HG03378 (cell line): Measurements from ENCODE around the gene NCLN.
"Not testable (repeated sequence)": the region's sequence is repeated elsewhere in the genome, so short reads cannot be mapped to it uniquely, and the experiment has no call there.

Experiments used
- ATAC-seq: cut with Tn5 transposase; IDR thresholded peaks from one replicate; pipeline ENCODE4 v1.9.1; 2021; ENCODE audit warnings: mild to moderate bottlenecking, moderate library complexity; ENCODE audit not compliant: unreplicated experiment

NCLN gene

DNA sequence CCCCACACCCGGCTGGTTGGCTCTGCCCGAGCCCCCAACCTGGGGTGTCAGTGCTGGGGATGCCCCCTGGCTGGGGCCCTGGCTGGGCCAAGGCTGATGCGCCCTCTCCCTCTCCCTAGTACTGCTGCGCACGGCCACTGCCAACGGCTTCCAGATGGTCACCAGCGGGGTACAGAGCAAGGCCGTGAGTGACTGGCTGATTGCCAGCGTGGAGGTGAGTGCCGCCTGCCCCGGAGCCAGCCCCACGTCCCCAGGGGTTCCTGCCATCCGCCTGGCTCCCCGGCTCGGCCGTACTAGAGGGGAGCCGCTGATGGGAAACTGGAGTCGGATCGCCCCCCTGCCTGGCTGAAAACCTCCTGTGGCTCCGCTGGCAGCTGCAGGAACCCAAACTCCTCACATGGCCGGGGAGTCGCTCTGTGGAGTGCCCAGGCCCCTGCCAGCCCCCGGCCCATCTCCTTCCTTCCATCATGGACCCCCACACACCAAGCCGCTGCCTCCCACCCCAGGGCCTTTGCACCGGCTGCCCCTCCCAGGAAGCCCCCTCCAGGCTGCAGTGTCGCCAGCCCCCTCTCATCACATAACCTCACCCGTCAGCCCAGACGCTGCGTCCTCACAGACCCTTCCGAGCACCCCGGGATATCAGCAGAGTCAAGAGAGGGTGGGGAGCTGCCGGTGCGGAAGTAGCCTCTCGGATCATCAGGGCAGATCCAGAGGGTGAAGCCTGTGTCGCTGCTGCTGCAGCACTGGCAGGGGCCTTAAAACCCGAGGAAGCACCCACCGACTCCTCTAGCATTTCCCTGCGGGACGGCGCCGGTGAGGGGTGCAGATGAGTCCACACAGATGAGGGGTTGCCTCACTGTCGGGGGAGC lies 10.6 kb downstream of the NCLN start:
- no peak for ATAC-seq

DNA sequence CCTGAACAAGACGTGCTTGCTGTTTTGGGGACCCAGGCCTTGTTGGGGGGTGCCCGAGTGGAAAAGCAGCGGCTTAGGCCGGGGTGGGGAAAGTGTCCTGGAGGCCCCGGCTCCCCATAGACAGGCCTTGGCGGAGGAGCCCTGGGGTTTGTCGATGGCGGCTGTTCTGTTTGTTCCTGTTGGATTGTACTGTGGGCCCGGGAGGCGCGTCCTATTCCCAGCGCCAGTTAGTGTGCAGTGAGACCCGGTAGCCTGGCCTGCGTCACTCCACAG lies 11.1 kb downstream of the NCLN start:
- ATAC-seq, result no peak

DNA sequence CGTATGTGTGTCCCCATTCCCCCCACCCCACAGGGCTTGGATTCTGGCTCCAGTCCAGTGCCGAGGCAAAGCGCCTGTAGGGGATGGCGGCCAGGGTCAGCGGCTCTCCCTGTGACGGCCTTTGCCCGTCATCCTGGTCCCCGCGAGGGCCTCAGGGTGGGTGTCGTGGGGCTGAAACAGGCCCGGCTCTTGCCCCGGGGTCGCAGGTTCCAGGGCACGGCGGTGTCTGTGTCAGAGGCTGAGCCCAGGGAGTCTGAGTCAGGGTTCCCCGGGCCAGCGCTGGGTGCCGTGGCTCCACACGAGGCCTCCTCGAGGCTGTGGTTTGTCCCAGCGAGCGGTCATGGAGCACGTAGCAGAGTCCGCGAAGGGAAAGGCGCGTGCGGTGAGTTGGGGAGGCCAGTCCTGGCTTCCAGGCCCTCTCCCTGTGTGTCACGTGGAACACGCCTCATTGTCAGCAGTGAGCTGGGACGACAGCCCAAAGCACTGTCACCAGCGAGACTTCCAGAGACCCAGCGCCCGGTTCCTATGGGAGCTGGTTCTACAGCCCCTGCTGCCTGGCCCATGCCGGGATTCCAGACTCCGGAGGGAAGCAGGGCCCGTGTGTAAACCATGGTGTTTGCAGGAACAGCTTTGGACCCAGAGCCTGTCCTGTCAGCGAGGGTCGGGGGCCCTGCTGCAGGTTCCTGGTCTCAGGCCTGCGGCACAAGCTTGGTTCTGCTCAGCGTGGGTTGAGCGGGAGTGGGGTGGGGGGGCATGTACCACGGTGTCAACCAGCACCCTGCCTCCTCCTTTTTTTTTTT lies 13.4 kb downstream of the NCLN start:
- ATAC-seq, result no peak

DNA sequence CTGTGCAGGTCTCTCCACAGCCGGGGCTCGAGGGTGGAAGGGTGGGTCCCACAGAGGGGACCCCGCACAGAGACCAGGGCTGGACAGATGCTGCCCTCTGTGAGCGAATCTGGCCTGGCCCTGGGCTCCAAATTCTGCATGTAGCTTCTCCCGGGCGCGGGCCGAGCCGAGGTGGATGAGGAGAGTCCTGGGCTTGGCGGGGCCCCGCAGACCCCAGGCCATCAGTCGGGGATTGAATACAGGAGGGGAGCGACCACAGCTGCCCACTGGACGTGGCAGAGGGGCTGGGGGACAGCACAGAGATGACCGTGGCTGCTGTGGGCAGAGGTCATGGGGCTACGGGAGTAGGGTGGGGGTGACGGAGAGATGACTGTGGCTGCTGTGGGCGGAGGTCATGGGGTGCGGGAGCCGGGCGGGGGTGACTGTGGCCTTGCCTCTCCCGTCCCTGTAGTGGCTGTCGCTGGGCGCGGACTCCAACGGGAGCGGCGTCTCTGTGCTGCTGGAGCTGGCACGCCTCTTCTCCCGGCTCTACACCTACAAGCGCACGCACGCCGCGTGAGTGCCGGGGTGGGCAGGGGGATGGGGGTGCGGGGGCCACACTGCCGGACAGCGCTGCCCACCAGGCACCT lies 15.5 kb downstream of the NCLN start:
- ATAC-seq, result no peak

DNA sequence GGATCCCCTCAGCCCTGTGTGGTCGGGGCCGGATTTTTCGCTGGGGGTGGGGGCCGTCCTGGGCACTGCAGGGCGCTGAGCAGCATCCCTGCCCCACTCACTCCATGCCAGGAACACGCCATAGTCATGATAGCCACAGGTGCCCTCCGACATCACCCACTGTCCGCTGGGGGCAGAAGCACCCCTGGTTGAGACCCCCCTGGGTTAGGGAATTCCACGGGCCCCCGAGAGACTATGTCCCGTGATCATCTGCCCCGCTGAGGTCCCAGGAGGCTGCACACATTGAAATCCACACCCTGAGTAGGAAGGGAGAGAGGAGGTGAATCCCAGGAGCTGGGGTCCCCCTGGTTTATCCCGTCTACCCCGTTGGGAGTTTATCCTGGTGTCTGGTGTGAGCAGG lies 16.2 kb downstream of the NCLN start:
- ATAC-seq, result no peak

DNA sequence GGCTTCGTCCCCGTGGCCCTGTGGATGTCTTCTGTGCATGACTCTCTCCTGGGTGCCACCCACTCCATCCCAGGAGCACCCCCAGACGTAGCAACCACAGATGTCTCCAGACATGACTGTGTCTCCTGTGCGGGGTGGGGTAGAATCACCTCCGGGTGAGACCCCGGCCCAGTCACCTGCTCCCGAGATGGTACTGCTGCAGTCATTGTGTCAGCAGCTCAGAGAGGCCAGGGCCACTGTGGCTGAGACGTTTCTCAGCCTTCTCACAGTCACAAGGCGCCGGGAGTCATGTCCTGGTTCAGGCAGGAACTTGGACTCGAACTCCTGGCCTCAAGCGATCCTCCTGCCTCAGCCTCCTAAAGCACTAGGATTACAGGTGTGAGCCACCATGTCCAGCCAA lies 16.6 kb downstream of the NCLN start:
- no peak for ATAC-seq

DNA sequence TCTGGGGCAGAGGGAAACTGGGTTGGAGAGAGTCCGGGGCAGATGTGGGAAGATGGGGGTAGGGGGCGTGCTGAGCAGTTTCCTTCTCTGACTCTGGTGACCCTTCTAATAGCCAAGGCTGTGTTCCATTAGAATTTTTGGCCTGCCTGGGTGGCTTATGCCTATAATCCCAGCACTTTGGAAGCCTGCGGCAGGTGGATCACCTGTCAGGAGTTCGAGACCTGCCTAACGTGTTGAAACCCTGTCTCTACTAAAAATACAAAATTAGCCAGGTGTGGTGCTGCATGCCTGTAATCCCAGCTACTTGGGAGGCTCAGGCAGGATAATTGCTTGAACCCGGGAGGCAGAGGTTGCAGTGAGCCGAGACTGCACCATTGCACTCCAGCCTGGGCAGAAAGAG lies 17.2 kb downstream of the NCLN start:
- not testable (repeated sequence) for ATAC-seq

DNA sequence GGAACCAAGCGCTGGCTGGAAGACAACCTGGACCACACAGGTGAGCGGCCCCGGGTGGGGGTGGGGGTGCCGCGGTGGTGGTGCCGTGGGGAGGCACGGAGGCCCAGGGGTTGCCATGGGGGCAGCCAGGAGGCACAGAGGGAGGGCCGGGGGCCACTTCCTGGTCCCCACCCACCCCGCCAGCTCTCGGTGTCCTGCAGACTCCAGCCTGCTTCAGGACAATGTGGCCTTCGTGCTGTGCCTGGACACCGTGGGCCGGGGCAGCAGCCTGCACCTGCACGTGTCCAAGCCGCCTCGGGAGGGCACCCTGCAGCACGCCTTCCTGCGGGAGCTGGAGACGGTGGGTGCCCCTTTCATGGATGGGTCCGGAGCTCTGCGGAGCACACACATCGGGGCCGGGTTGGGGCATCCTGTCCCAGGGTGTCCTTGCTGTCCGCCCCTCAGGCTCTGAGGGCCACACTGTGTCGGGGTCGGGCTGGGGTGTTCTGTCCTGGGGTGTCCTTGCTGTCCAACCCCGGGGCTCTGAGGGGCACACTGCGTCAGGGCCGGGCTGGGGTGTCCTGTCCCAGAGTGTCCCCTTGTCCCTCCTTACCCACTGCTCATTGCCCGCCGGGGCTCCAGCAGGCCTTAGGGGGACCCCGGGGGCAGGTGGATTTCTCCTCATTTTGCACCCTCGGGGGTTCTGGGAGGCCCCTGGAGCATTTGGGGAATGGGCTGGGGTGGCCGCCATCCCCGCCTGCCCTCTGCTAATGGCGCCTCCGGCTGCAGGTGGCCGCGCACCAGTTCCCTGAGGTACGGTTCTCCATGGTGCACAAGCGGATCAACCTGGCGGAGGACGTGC lies 18.3 kb downstream of the NCLN start:
- no peak for ATAC-seq

DNA sequence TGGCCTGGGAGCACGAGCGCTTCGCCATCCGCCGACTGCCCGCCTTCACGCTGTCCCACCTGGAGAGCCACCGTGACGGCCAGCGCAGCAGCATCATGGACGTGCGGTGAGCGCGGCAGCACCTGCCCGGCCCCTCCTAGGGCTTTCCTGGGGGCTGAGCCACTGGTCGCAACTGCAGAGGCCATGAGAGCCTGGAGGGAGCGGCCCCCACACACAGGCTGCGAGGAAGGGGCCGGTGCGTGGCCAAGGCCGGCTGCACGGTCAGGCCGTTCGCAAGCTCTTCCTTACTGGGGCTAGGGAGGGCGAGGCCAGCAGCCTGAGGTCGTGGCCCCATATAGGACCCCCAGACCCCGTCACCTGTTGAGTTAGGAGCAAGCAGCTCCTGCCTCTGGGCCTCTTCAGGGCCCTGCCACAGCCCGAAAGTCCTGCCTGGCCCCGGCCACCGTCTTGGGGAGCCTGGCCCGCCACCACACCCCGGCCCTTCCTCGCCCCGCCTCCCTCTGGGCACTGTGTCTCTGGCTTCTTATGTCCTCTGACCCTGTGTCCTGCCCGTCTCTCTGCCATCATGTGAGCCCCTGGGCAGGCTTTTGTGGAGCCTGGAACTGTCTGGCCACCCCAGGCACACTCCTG lies 19.0 kb downstream of the NCLN start:
- ATAC-seq, result no peak

DNA sequence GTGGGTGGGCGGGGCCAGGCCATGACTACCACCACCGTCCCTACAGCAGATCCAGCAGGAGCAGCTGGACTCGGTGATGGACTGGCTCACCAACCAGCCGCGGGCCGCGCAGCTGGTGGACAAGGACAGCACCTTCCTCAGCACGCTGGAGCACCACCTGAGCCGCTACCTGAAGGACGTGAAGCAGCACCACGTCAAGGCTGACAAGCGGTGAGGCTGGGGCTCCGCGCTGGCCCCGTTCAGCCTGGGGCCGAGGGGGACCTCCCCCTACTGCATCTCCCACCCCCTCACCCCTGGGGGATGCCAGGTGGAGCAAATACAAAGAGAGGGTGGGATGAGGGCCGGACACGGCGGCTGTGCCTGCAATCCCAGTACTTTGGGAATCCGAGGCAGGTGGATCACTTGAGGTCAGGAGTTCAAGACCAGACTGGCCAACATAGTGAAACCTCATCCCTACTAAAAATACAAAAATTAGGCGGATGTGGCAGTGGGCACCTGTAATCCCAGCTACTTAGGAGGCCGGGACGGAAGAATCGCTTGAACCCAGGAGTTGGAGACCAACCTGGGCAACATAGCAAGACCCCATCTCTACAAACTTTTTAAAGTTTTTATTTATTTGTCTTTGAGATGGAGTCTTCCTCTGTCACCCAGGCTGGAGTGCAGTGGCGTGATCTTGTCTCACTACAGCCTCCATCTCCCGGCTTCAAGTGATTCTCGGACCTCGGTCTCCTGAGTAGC lies 20.7 kb downstream of the NCLN start:
- no peak for ATAC-seq

DNA sequence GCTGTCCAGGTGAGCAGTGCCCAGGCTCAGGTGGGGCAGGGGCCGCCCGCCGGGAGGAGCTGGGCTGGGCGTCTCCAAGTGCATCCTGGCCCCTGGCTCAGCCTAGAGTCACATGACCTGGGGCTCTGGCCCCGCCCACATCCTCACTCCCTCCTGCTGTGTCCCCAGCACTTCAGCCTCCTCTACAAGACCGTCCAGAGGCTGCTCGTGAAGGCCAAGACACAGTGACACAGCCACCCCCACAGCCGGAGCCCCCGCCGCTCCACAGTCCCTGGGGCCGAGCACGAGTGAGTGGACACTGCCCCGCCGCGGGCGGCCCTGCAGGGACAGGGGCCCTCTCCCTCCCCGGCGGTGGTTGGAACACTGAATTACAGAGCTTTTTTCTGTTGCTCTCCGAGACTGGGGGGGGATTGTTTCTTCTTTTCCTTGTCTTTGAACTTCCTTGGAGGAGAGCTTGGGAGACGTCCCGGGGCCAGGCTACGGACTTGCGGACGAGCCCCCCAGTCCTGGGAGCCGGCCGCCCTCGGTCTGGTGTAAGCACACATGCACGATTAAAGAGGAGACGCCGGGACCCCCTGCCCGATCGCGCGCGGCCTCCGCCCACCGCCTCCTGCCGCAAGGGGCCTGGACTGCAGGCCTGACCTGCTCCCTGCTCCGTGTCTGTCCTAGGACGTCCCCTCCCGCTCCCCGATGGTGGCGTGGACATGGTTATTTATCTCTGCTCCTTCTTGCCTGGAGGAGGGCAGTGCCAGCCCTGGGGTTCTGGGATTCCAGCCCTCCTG lies 21.9 kb downstream of the NCLN start:
- ATAC-seq, result no peak

DNA sequence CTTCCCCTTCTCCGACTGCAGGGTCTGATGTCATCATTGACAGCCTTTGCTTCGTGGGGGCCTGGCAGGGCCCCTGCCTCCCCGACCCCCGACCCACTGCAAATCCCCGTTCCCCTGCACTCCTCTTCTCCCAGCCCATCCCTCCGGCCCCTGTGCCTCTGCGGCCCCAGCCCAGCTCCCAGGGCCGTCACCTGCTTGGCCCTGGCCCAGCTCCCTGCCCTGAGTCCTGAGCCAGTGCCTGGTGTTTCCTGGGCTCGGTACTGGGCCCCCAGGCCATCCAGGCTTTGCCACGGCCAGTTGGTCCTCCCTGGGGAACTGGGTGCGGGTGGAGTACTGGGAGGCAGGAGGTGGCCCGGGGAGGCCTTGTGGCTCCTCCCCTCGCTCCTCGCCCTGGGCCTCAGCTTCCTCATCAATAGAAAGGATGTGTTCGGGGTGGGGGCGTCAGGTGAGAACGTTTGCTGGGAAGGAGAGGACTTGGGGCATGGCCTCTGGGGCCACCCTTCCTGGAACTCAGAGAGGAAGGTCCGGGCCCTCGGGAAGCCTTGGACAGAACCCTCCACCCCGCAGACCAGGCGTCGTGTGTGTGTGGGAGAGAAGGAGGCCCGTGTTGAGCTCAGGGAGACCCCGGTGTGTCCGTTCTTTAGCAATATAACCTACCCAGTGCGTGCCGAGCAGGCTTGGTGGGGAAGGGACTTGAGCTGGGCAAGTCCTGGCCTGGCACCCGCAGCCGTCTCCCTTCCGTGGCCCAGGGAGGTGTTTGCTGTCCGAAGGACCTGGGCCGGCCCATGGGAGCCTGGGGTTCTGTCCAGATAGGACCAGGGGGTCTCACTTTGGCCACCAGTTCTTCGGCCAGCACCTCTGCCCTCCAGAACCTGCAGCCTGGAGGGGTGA lies 22.8 kb downstream of the NCLN start:
- ATAC-seq, result no peak

DNA sequence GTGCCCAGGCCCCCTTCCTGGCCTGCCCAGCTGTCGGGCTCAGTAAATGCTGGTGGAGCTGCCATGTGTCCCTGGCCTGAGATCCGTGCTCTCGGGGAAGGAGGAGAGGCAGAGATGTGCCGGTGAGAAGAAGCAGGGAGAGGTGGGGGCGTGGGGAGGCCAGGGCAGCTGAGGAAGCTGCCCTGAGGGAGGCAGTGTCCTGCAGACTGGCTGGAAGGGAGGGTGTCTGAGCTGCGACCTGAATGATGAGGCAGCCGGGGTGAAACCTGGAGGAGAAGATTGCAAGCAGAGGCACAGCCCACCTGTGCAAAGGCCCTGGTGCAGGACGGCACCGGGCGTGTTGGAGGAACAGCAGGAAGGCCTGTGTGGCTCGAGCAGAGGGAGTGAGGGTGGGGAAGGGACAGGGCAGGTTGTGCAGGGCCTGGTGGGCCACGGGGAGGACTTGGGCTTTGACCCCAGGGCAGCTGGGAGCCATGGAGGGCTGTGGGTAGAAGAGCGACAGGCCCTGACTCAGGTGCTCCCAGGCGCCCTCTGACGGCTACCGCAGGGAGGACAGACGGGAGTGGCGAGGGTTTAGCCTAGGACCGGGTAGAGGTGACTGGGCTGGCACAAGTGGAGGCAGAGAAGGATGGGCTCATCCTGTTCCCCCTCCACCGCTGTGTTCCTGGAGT lies 24.8 kb downstream of the NCLN start:
- ATAC-seq, result no peak

DNA sequence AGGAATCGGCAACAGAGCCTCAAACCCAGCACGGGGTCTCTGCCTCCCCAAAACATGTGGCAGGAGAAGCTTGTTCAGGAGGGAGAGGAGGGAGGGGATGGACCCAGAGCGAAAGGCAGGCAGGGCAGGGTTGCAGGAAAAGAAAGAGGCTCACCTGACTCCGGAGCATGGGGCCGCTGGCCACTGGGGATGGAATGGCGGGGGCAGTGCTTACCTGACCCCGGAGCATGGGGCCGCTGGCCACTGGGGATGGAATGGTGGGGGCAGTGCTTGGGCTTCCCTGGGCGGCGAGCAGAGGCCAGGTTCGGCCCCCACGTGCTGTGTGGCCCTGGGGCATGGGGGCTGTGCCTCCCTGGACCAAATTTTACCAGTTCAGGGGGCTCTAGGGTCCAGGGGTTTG lies 25.5 kb downstream of the NCLN start:
- no peak for ATAC-seq

DNA sequence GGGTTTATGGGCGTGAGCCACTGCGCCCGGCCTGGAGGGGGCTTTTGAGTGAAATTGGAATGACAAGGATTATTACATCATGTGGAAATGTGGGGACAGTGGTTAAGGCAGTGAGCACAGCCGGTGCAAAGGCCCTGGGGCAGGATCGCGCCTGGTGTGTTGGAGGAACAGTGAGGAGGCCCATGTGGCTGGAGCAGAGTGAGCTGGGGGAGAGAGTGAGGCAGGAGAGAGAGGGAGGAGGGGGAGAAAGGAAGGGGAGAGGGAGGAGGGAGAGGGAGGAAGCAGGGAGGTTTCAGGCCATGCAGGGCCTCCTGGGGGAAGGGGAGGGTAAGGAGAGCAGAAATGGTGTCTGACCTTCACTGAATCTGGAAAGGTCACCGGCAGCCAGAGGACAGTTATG lies 27.4 kb downstream of the NCLN start:
- ATAC-seq, result no peak

DNA sequence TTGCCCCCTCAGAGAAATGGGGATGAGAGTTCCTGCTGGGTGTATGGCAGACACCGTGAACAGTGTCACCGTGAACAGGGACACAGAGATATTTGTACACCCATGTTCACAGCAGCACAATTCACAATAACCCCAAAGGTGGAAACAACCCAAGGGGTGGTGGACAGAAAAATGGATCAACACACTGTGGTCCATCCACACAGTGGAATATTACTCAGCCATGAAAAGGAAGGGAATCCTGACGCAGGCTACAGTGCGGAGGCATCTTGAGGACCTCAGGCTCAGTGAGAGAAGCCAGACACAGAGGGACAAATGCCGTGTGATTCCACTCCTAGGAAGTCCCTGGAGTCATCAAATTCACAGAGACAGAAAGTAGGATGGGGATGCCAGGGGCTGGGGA lies 31.1 kb downstream of the NCLN start:
- ATAC-seq, result no peak

DNA sequence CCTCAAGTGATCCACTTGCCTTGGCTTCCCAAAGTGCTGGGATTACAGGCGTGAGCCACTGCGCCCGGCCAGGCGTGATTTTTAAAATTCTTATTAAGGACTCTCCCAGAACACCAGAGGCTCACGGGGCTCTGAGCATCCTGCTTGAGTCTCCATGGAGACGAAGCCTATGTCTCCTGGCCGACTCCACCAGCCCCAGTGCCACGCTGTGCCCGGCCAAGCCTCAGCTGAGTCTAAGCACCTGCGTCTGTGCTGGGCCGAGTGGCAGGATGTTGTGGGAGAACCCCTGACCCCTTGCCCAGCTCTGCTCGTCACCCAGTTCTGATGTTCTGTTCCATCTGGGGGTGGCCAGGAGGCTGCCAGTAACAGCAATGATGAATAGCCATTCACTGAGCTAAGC lies 34.8 kb downstream of the NCLN start:
- ATAC-seq, result no peak

DNA sequence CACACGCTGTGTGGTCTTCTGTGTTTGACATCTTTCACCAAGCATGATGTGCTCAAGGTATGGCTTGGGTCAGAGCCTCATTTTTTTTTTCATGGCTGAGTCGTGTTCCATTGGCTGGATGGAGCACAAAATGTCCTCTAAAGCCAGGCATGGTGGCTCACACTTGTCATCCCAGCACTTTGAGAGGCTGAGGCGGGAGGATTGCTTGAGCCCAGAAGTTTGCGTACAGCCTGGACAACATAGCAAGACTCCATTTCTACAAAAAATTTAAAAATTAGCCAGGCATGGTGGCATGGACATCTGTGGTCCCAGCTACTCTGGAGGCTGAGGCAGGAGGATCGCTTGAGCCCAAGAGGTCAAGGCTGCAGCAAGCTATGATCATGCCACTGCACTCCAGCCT lies 35.8 kb downstream of the NCLN start:
- not testable (repeated sequence) for ATAC-seq
